WTC11 (cell line): Measurements from ENCODE around the gene ZNF800. TPM values are rescaled to one million over a fixed set of nuclear protein-coding genes. Genes with fewer than 3 reads are reported as not detected.

Experiments used
- ATAC-seq: fragments of 200-7000 bp; cut with Tn5 transposase; 2 replicates; pipeline ENCODE4 v1.10.0; 2021; ENCODE audit warnings: mild to moderate bottlenecking, moderate library complexity
- CTCF ChIA-PET: fragments of 300-600 bp; sonication (Branson Sonifier 250); formaldehyde crosslinking; loops from one replicate; lab custom pipeline; 2021; ENCODE audit warnings: antibody characterized with exemption; lab: Charles Lee
- POLR2A ChIA-PET: fragments of 350-600 bp; sonication (Branson Sonifier 250); formaldehyde crosslinking; loops from one replicate; lab custom pipeline; 2021; ENCODE audit warnings: antibody characterized with exemption; lab: Charles Lee
- DNase-seq: peaks from one replicate; pipeline ENCODE4 v3.0.0; 2021; ENCODE audit warnings: low spot score
- H3K27ac Mint-ChIP-seq: 2 replicates; pipeline ENCODE4 v1.8.0; 2021; ENCODE audit warnings: mixed read lengths
- H3K27me3 Mint-ChIP-seq: 2 replicates; pipeline ENCODE4 v1.8.0; 2021; ENCODE audit warnings: low read depth, mild to moderate bottlenecking, moderate library complexity, mixed read lengths
- H3K36me3 Mint-ChIP-seq: 2 replicates; pipeline ENCODE4 v1.8.0; 2021; ENCODE audit warnings: mixed read lengths
- H3K4me1 Mint-ChIP-seq: 2 replicates; pipeline ENCODE4 v1.8.0; 2022; ENCODE audit warnings: mixed read lengths
- H3K4me3 Mint-ChIP-seq: 2 replicates; pipeline ENCODE4 v1.8.0; 2021; ENCODE audit warnings: mild to moderate bottlenecking, moderate library complexity, mixed read lengths
- H3K9me3 Mint-ChIP-seq: 2 replicates; pipeline ENCODE4 v1.8.0; 2021; ENCODE audit warnings: mixed read lengths
- EMX1 ChIP-seq: fragments of 250-450 bp; sonication (Bioruptor Pico); IDR thresholded peaks from 2 replicates; pipeline ENCODE4 v1.8.0; 2021; ENCODE audit warnings: mild to moderate bottlenecking
- FOXP1 ChIP-seq: sonication (generic); formaldehyde crosslinking; IDR thresholded peaks from 2 replicates; pipeline ENCODE4 v1.8.0; 2022; ENCODE audit warnings: missing genetic modification reagents, mild to moderate bottlenecking, moderate library complexity, borderline replicate concordance
- NR3C1 ChIP-seq: sonication (generic); formaldehyde crosslinking; conservative IDR thresholded peaks from 2 replicates; pipeline ENCODE4 v1.8.1; 2023; ENCODE audit warnings: low read depth, mild to moderate bottlenecking, missing genetic modification reagents
- SMAD3 ChIP-seq: sonication (generic); formaldehyde crosslinking; IDR thresholded peaks from 2 replicates; pipeline ENCODE4 v1.8.0; 2022; ENCODE audit warnings: missing genetic modification reagents, mild to moderate bottlenecking, borderline replicate concordance
- SP1 ChIP-seq: sonication (generic); formaldehyde crosslinking; conservative IDR thresholded peaks from 2 replicates; pipeline ENCODE4 v1.8.1; 2022; ENCODE audit warnings: missing genetic modification reagents
- TEAD1 ChIP-seq: sonication (generic); formaldehyde crosslinking; IDR thresholded peaks from 2 replicates; pipeline ENCODE4 v1.8.0; 2022; ENCODE audit warnings: mild to moderate bottlenecking, missing genetic modification reagents
- TP53 ChIP-seq: sonication (generic); formaldehyde crosslinking; IDR thresholded peaks from 2 replicates; pipeline ENCODE4 v1.8.1; 2023; ENCODE audit warnings: mild to moderate bottlenecking, missing genetic modification reagents
- USF1 ChIP-seq: sonication (generic); formaldehyde crosslinking; IDR thresholded peaks from 2 replicates; pipeline ENCODE4 v1.8.0; 2022; ENCODE audit warnings: mild to moderate bottlenecking, missing genetic modification reagents
- ZBTB21 ChIP-seq: sonication (generic); formaldehyde crosslinking; IDR thresholded peaks from 2 replicates; pipeline ENCODE4 v1.8.1; 2023; ENCODE audit warnings: mild to moderate bottlenecking, missing genetic modification reagents, borderline replicate concordance
- ZBTB43 ChIP-seq: sonication (generic); formaldehyde crosslinking; IDR thresholded peaks from 2 replicates; pipeline ENCODE4 v1.8.1; 2023; ENCODE audit warnings: mild to moderate bottlenecking, missing genetic modification reagents
- ZNF219 ChIP-seq: sonication (generic); formaldehyde crosslinking; IDR thresholded peaks from 2 replicates; pipeline ENCODE4 v1.8.0; 2023; ENCODE audit warnings: missing genetic modification reagents, mild to moderate bottlenecking, borderline replicate concordance
- total RNA-seq: library from RNA; stranded (reverse); gene quantifications from 3 replicates; pipeline ENCODE4 v1.2.3, GENCODE V29; 2021
- TF ChIP-seq, protein P1 (sequence below): sonication (generic); formaldehyde crosslinking; IDR thresholded peaks from 2 replicates; pipeline ENCODE4 v1.8.1; 2022; ENCODE audit warnings: low read depth, missing genetic modification reagents, borderline replicate concordance
- TF ChIP-seq, protein P2 (sequence below): fragments of 250-450 bp; sonication (Bioruptor Pico); IDR thresholded peaks from 2 replicates; pipeline ENCODE4 v2.1.2; 2022; ENCODE audit warnings: mild to moderate bottlenecking, moderate library complexity
- TF ChIP-seq, protein P3 (sequence below): sonication (generic); formaldehyde crosslinking; conservative IDR thresholded peaks from 2 replicates; pipeline ENCODE4 v1.8.1; 2022; ENCODE audit warnings: mild to moderate bottlenecking, missing genetic modification reagents
- TF ChIP-seq, protein P4 (sequence below): sonication (generic); formaldehyde crosslinking; IDR thresholded peaks from 2 replicates; pipeline ENCODE4 v1.8.0; 2022; ENCODE audit warnings: mild to moderate bottlenecking, missing genetic modification reagents
- TF ChIP-seq, protein P5 (sequence below): sonication (generic); formaldehyde crosslinking; IDR thresholded peaks from 2 replicates; pipeline ENCODE4 v1.8.1; 2023; ENCODE audit warnings: mild to moderate bottlenecking, missing genetic modification reagents, moderate library complexity
- TF ChIP-seq, protein P6 (sequence below): fragments of 250-450 bp; sonication (Bioruptor Pico); IDR thresholded peaks from 2 replicates; pipeline ENCODE4 v1.9.0; 2021; ENCODE audit warnings: moderate library complexity, mild to moderate bottlenecking, inconsistent platforms, borderline replicate concordance
- TF ChIP-seq, protein P7 (sequence below): sonication (generic); formaldehyde crosslinking; IDR thresholded peaks from 2 replicates; pipeline ENCODE4 v1.8.1; 2023; ENCODE audit warnings: mild to moderate bottlenecking, moderate library complexity, missing genetic modification reagents
- TF ChIP-seq, protein P8 (sequence below): sonication (generic); formaldehyde crosslinking; IDR thresholded peaks from 2 replicates; pipeline ENCODE4 v1.8.1; 2023; ENCODE audit warnings: mild to moderate bottlenecking, missing genetic modification reagents

Gene ZNF800
- total RNA-seq, 1 experiment from 2014 or later, result 5.7 TPM

DNA sequence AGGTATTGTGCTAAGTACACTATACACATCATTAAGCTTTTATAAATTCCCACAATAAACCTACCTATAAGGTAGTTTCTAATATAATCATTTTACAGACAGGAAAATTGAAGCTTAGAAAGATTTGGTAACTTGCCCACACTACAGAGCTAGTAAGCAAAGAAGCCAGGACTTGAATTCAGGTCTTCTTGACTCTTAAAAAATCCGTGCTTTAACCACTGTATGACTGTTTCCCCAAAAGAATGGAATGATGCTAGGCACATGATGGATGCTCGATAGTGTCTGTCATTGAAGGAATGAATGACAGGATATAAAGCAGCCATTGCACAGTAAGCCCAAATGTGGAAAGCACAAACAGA lies 26.6 kb downstream of the ZNF800 start:
- ChIA-PET CTCF (no interaction called here), POLR2A (no interaction called here)
- no peak for ATAC-seq
- Mint-ChIP-seq H3K36me3 (no peaks in the 10 kb centered on the region), H3K4me3 (no peak overlapping the region), H3K9me3 (no peaks in the 10 kb centered on the region), H3K27me3 (no peaks in the 10 kb centered on the region), H3K27ac (no peak overlapping the region), H3K4me1 (no peaks in the 10 kb centered on the region)
- DNase-seq, result no peak
- TF ChIP-seq, protein P1, sequence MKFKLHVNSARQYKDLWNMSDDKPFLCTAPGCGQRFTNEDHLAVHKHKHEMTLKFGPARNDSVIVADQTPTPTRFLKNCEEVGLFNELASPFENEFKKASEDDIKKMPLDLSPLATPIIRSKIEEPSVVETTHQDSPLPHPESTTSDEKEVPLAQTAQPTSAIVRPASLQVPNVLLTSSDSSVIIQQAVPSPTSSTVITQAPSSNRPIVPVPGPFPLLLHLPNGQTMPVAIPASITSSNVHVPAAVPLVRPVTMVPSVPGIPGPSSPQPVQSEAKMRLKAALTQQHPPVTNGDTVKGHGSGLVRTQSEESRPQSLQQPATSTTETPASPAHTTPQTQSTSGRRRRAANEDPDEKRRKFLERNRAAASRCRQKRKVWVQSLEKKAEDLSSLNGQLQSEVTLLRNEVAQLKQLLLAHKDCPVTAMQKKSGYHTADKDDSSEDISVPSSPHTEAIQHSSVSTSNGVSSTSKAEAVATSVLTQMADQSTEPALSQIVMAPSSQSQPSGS (CRISPR knock-in tag), result no peak
- TF ChIP-seq, protein P2, sequence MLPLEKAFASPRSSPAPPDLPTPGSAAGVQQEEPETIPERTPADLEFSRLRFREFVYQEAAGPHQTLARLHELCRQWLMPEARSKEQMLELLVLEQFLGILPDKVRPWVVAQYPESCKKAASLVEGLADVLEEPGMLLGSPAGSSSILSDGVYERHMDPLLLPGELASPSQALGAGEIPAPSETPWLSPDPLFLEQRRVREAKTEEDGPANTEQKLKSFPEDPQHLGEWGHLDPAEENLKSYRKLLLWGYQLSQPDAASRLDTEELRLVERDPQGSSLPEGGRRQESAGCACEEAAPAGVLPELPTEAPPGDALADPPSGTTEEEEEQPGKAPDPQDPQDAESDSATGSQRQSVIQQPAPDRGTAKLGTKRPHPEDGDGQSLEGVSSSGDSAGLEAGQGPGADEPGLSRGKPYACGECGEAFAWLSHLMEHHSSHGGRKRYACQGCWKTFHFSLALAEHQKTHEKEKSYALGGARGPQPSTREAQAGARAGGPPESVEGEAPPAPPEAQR (CRISPR knock-in tag), result no peak
- TF ChIP-seq, protein P3, sequence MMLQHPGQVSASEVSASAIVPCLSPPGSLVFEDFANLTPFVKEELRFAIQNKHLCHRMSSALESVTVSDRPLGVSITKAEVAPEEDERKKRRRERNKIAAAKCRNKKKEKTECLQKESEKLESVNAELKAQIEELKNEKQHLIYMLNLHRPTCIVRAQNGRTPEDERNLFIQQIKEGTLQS, result no peak
- TF ChIP-seq, protein P4, sequence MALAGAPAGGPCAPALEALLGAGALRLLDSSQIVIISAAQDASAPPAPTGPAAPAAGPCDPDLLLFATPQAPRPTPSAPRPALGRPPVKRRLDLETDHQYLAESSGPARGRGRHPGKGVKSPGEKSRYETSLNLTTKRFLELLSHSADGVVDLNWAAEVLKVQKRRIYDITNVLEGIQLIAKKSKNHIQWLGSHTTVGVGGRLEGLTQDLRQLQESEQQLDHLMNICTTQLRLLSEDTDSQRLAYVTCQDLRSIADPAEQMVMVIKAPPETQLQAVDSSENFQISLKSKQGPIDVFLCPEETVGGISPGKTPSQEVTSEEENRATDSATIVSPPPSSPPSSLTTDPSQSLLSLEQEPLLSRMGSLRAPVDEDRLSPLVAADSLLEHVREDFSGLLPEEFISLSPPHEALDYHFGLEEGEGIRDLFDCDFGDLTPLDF (CRISPR knock-in tag), result no peak

DNA sequence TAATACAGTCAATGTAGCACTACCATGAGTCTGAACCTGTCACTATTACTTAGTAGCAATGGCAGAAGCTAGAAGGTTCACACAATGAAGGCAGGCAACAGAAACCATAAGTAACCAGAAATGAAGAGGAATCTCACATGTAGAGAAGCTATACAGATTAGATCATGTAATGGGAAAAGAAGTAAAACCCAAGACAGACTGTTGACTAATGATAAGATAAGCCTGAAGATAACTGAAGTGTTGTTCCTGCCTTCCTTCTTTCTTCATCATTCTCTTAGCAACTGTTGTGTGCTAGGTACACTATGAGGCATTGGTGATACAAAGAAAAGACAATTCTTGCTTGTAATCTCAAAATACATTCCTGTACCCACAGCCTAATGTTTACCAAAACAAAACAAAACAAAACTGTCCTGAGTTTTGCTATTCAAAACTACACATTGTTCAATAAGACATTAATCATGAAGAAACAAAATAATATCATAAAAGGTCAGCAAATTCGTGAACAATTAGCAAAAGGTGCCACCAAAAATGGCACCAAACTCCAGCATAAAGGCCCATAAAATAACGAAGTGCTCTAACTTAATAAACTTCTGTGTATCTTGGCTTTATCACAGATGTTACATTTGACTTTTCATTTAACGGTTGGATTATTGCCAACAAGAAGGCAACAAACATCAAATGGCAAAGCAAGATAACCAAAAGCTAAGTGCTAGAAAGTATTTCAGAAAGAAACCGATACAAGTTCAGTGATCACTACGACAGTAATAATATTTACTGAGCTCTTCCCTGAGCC lies 27.1 kb downstream of the ZNF800 start:
- Mint-ChIP-seq H3K27ac (no peak overlapping the region), H3K4me1 (no peaks in the 10 kb centered on the region), H3K9me3 (no peaks in the 10 kb centered on the region), H3K27me3 (no peaks in the 10 kb centered on the region), H3K4me3 (no peak overlapping the region), H3K36me3 (no peaks in the 10 kb centered on the region)
- ChIA-PET POLR2A (no interaction called here), CTCF (no interaction called here)
- no peak for ATAC-seq
- no peak for DNase-seq
- no peak for TF ChIP-seq TEAD1
- no peak for TF ChIP-seq FOXP1 (CRISPR knock-in tag)
- TF ChIP-seq ZNF219 (CRISPR knock-in tag), result no peak
- TF ChIP-seq, protein P5, sequence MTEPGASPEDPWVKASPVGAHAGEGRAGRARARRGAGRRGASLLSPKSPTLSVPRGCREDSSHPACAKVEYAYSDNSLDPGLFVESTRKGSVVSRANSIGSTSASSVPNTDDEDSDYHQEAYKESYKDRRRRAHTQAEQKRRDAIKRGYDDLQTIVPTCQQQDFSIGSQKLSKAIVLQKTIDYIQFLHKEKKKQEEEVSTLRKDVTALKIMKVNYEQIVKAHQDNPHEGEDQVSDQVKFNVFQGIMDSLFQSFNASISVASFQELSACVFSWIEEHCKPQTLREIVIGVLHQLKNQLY, result no peak
- TF ChIP-seq EMX1 (CRISPR knock-in tag), result no peak
- no peak for TF ChIP-seq SMAD3
- no peak for TF ChIP-seq ZBTB21
- TF ChIP-seq, protein P6, sequence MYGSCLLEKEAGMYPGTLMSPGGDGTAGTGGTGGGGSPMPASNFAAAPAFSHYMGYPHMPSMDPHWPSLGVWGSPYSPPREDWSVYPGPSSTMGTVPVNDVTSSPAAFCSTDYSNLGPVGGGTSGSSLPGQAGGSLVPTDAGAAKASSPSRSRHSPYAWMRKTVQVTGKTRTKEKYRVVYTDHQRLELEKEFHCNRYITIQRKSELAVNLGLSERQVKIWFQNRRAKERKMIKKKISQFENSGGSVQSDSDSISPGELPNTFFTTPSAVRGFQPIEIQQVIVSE (CRISPR knock-in tag), result no peak
- TF ChIP-seq, protein P4 (CRISPR knock-in tag), result no peak
- TF ChIP-seq SP1 (CRISPR knock-in tag), result no peak
- no peak for TF ChIP-seq ZBTB43 (CRISPR knock-in tag)
- TF ChIP-seq TP53 (CRISPR knock-in tag), result no peak
- TF ChIP-seq USF1 (CRISPR knock-in tag), result no peak
- no peak for TF ChIP-seq NR3C1 (CRISPR knock-in tag)
- TF ChIP-seq, protein P7, sequence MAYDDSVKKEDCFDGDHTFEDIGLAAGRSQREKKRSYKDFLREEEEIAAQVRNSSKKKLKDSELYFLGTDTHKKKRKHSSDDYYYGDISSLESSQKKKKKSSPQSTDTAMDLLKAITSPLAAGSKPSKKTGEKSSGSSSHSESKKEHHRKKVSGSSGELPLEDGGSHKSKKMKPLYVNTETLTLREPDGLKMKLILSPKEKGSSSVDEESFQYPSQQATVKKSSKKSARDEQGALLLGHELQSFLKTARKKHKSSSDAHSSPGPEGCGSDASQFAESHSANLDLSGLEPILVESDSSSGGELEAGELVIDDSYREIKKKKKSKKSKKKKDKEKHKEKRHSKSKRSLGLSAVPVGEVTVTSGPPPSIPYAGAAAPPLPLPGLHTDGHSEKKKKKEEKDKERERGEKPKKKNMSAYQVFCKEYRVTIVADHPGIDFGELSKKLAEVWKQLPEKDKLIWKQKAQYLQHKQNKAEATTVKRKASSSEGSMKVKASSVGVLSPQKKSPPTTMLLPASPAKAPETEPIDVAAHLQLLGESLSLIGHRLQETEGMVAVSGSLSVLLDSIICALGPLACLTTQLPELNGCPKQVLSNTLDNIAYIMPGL (CRISPR knock-in tag), result no peak
- TF ChIP-seq, protein P8, sequence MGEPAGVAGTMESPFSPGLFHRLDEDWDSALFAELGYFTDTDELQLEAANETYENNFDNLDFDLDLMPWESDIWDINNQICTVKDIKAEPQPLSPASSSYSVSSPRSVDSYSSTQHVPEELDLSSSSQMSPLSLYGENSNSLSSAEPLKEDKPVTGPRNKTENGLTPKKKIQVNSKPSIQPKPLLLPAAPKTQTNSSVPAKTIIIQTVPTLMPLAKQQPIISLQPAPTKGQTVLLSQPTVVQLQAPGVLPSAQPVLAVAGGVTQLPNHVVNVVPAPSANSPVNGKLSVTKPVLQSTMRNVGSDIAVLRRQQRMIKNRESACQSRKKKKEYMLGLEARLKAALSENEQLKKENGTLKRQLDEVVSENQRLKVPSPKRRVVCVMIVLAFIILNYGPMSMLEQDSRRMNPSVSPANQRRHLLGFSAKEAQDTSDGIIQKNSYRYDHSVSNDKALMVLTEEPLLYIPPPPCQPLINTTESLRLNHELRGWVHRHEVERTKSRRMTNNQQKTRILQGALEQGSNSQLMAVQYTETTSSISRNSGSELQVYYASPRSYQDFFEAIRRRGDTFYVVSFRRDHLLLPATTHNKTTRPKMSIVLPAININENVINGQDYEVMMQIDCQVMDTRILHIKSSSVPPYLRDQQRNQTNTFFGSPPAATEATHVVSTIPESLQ (CRISPR knock-in tag), result no peak
